ENCODE results near the gene RABEP2. TPM values are rescaled to one million over a fixed set of nuclear protein-coding genes. Genes with fewer than 3 reads are reported as not detected.
"Not testable (repeated sequence)": the region's sequence is repeated elsewhere in the genome, so short reads cannot be mapped to it uniquely, and the experiment has no call there.

Gene RABEP2
- total RNA-seq, 1 experiment from 2014 or later, result 13.3 TPM

DNA sequence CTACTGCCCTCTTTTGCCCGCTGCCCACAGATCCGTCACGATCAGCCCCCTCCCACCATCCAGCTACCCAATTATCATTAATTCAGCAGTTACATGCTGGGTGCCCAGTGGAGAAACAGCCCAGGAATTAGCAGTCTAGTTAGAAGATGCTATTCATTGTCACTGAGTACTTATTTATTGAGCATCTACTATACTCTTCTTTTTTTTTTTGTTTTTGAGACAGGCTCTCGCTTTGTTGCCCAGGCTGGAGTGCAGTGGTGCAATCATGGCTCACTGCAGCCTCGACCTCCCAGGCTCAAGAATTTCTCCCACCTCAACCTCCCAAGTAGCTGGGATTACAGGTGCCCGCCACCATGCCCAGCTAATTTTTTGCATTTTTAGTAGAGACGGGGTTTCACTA, 14.8 kb upstream of the RABEP2 start:
- not testable (repeated sequence) for DNase-seq; H3K4me3 ChIP-seq (ENCODE audit: insufficient read depth, low read depth, low read length); H3K27me3 ChIP-seq (ENCODE audit: control insufficient read depth, insufficient read depth, low read length); H3K36me3 ChIP-seq (replicated peaks; ENCODE audit: control insufficient read depth, insufficient read depth, low read length)

DNA sequence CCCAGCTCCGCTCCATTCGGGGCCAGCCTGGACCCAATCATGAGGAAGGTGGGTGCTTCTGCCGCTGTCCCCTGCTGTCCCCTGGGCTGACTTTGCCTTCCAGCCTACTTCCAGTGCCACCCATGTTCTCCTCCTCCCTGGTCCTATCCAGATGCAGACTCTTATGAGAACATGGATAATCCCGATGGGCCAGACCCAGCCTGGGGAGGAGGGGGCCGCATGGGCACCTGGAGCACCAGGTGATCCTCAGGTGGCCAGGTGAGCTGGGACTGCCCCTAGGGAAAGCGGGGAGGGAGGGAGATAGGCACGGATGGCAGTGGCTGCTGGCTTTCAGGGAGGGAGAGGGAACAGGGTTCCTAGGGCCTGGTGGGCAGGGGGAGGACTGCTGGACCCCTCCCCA, 13.7 kb upstream of the RABEP2 start:
- Histone ChIP-seq H3K36me3 (replicated peaks; ENCODE audit: control insufficient read depth, insufficient read depth, low read length) (no peaks in the 10 kb centered on the region), H3K27me3 (ENCODE audit: control insufficient read depth, insufficient read depth, low read length) (no peaks in the 10 kb centered on the region), H3K4me3 (ENCODE audit: insufficient read depth, low read depth, low read length) (no peak overlapping the region)
- no peak for DNase-seq

DNA sequence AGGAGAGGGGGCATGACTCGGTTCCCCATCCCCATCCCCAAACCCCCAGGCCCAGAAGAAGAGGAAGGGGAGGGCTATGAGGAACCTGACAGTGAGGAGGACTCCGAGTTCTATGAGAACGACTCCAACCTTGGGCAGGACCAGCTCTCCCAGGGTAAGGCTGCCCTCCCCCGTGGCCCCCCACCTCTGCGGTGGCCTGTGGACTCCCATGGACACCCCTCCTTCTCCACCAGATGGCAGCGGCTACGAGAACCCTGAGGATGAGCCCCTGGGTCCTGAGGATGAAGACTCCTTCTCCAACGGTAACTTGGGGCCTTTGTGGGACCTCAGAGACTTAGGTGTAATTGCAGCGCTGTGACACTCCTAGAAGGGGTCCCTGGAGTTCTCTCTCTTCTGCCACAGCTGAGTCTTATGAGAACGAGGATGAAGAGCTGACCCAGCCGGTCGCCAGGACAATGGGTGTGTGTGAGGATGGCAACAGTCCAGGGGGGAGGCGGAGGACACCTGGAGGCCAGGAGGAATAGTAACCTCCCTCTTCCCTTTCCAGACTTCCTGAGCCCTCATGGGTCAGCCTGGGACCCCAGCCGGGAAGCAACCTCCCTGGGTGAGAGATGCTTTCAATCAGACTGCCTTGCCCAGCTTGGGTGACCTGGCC, 12.3 kb upstream of the RABEP2 start:
- Histone ChIP-seq H3K4me3 (ENCODE audit: insufficient read depth, low read depth, low read length) (no peak overlapping the region), H3K36me3 (replicated peaks; ENCODE audit: control insufficient read depth, insufficient read depth, low read length) (no peaks in the 10 kb centered on the region), H3K27me3 (ENCODE audit: control insufficient read depth, insufficient read depth, low read length) (no peaks in the 10 kb centered on the region)
- DNase-seq, result peak; percentile 68

DNA sequence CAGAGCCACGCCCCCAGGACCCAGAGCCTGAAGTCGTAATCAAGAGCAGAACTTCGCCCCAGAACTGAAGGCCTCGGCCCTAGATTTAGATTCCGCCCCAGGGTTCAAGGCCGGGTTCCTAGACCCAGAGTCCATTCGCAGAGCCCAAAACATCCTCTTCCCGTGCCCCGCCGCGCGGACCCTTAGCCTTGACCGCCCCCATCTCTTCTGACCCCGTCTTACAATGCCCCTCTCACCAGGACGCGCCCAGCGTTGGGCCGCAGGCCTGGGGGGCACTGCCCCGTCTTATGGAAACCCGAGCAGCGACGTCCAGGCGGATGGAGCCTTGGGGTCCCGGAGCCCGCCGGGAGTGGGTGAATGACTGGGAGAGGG, 11.7 kb upstream of the RABEP2 start:
- Histone ChIP-seq H3K4me3 (ENCODE audit: insufficient read depth, low read depth, low read length) (no peak overlapping the region), H3K27me3 (ENCODE audit: control insufficient read depth, insufficient read depth, low read length) (no peaks in the 10 kb centered on the region)
- no peak for DNase-seq

DNA sequence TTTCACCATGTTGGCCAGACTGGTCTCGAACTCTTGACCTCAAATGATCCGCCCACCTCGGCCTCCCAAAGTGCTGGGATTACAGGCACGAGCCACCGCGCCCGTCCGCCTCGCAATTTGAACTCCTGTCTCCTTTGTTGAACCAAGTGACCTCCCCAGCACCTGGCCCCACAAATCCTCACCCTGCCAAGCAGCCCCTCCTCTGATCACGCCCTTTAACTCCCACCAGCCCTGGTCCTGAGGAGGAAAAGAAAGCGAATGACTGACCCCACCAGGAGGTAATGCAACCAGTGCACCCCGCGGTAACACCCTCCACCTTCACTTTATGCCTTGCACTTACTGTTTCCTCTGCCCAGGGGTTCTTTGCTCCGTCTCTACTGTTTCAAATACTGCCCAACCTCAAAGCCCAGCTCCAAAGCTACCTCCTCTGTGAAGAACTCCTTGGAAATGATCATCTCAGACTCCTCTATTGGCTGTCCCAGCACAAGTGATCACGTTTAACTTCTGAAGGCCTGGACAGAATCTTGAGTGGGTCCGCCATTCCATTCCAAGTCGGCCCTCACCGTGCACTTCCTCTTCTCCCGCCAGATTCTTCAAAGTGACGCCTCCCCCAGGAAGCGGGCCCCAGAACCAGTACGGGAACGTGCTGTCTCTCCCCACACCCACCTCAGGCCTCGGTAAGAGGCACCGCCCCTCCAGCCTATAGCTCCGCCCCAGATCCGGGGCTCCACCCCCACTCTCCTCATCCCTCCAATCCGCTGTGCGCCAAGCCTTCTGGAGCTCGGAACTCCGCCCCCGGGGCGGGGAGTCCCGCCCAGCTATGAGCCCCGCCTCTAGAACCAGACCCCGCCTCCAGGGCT, 11.1 kb upstream of the RABEP2 start:
- Histone ChIP-seq H3K36me3 (replicated peaks; ENCODE audit: control insufficient read depth, insufficient read depth, low read length) (no peaks in the 10 kb centered on the region), H3K4me3 (ENCODE audit: insufficient read depth, low read depth, low read length) (peak overlapping the region; percentile 34), H3K27me3 (ENCODE audit: control insufficient read depth, insufficient read depth, low read length) (no peaks in the 10 kb centered on the region)
- DNase-seq, result peak; percentile 99

More for the DNA sequence above, 11.7 kb upstream of the RABEP2 start:
- H3K36me3 ChIP-seq (replicated peaks; ENCODE audit: control insufficient read depth, insufficient read depth, low read length), result no peaks in the 10 kb centered on the region

DNA sequence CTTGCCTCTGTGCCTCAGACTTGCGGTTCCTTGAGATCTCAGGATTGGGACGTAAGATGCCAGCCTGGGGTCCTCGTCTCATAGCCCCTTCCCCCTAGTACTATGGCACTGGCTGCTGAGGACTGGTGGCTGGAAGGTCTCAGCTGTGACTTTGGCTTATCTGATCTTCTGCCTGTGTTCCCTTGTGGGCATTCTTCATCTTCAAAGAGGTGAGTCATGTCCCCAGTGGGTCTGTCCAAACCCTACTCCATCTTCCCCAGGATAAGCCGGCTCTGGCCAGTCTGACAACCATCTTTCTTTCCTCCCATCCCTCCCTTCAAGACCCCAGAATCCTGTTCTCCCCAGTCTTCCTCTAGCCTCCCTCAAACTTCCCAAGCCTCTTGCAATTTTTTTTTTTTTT, 10.3 kb upstream of the RABEP2 start:
- Histone ChIP-seq H3K27me3 (ENCODE audit: control insufficient read depth, insufficient read depth, low read length) (no peaks in the 10 kb centered on the region), H3K4me3 (ENCODE audit: insufficient read depth, low read depth, low read length) (no peak overlapping the region), H3K36me3 (replicated peaks; ENCODE audit: control insufficient read depth, insufficient read depth, low read length) (no peaks in the 10 kb centered on the region)
- no peak for DNase-seq

DNA sequence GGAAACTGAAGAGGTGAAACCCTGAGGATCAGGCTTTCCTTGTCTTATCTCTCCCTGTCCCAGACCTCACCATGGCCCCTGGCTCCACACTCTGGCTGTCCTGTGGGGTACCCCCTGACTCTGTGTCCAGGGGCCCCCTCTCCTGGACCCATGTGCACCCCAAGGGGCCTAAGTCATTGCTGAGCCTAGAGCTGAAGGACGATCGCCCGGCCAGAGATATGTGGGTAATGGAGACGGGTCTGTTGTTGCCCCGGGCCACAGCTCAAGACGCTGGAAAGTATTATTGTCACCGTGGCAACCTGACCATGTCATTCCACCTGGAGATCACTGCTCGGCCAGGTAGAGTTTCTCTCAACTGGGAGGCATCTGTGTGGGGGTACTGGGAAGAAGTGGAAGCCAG, 8.1 kb upstream of the RABEP2 start:
- Histone ChIP-seq H3K27me3 (ENCODE audit: control insufficient read depth, insufficient read depth, low read length) (no peaks in the 10 kb centered on the region), H3K4me3 (ENCODE audit: insufficient read depth, low read depth, low read length) (no peak overlapping the region), H3K36me3 (replicated peaks; ENCODE audit: control insufficient read depth, insufficient read depth, low read length) (no peaks in the 10 kb centered on the region)
- peak; percentile 37 for DNase-seq

DNA sequence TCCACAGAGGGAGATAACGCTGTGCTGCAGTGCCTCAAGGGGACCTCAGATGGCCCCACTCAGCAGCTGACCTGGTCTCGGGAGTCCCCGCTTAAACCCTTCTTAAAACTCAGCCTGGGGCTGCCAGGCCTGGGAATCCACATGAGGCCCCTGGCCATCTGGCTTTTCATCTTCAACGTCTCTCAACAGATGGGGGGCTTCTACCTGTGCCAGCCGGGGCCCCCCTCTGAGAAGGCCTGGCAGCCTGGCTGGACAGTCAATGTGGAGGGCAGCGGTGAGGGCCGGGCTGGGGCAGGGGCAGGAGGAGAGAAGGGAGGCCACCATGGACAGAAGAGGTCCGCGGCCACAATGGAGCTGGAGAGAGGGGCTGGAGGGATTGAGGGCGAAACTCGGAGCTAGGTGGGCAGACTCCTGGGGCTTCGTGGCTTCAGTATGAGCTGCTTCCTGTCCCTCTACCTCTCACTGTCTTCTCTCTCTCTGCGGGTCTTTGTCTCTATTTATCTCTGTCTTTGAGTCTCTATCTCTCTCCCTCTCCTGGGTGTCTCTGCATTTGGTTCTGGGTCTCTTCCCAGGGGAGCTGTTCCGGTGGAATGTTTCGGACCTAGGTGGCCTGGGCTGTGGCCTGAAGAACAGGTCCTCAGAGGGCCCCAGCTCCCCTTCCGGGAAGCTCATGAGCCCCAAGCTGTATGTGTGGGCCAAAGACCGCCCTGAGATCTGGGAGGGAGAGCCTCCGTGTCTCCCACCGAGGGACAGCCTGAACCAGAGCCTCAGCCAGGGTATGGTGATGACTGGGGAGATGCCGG, 7.5 kb upstream of the RABEP2 start:
- H3K4me3 ChIP-seq (ENCODE audit: insufficient read depth, low read depth, low read length), result no peak overlapping the region
- no peaks in the 10 kb centered on the region for H3K36me3 ChIP-seq (replicated peaks; ENCODE audit: control insufficient read depth, insufficient read depth, low read length)
- no peaks in the 10 kb centered on the region for H3K27me3 ChIP-seq (ENCODE audit: control insufficient read depth, insufficient read depth, low read length)
- peak; percentile 39 for DNase-seq

DNA sequence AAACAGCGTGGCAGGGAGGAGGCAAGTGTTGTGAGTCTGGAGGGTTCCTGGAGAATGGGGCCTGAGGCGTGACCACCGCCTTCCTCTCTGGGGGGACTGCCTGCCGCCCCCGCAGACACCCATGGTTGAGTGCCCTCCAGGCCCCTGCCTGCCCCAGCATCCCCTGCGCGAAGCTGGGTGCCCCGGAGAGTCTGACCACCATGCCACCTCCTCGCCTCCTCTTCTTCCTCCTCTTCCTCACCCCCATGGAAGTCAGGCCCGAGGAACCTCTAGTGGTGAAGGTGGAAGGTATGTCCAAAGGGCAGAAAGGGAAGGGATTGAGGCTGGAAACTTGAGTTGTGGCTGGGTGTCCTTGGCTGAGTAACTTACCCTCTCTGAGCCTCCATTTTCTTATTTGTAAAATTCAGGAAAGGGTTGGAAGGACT, 6.8 kb upstream of the RABEP2 start, which contains the start of gene CD19:
CD19 (plus strand) TSS at position 171 of the 425 bp plus-strand sequence; CDS start at position 201, 30 bp downstream.
- no peaks in the 10 kb centered on the region for H3K27me3 ChIP-seq (ENCODE audit: control insufficient read depth, insufficient read depth, low read length)
- DNase-seq, result peak; percentile 28
- no peaks in the 10 kb centered on the region for H3K36me3 ChIP-seq (replicated peaks; ENCODE audit: control insufficient read depth, insufficient read depth, low read length)
- H3K4me3 ChIP-seq (ENCODE audit: insufficient read depth, low read depth, low read length), result no peak within 1 kb of the TSS

DNA sequence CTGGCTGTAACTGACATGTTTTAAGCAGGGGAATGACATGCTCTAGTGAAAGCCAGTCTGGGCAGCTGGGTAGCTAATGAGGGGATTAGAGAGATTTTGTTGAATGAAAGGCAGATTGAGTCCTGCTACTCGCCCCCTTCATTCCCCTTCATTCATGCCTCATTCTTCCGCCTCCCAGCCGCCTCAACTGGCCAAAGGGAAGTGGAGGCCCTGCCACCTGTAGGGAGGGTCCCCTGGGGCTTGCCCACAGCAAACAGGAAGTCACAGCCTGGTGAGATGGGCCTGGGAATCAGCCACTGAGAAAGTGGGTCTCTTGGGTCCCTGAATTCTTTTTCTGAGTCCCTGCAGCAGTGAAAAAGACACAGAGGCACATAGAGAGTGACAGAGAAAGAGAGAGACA, 5.6 kb upstream of the RABEP2 start:
- Histone ChIP-seq H3K27me3 (ENCODE audit: control insufficient read depth, insufficient read depth, low read length) (no peaks in the 10 kb centered on the region), H3K4me3 (ENCODE audit: insufficient read depth, low read depth, low read length) (no peak overlapping the region), H3K36me3 (replicated peaks; ENCODE audit: control insufficient read depth, insufficient read depth, low read length) (no peaks in the 10 kb centered on the region)
- DNase-seq, result peak; percentile 26

DNA sequence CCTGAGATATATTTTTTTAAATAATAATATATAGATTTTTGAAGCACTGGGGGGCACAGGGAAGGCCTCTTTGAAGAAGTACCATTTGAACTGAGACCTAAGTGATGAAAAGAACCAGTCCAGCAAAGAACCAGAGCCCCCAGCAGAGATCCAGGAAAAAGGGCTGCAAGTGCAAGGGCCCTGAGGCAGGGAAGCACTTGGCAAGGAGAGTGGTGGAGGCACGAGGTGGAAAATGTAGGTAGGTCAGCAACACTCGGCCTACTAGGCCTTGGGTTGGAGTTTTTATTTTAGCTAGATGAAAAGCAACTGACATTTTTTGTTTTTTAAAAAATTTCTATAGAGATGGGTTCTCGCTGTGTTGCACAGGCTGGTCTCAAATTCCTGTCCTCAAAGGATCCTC, 5.2 kb upstream of the RABEP2 start:
- Histone ChIP-seq H3K27me3 (ENCODE audit: control insufficient read depth, insufficient read depth, low read length) (no peaks in the 10 kb centered on the region), H3K36me3 (replicated peaks; ENCODE audit: control insufficient read depth, insufficient read depth, low read length) (no peaks in the 10 kb centered on the region), H3K4me3 (ENCODE audit: insufficient read depth, low read depth, low read length) (no peak overlapping the region)
- no peak for DNase-seq

DNA sequence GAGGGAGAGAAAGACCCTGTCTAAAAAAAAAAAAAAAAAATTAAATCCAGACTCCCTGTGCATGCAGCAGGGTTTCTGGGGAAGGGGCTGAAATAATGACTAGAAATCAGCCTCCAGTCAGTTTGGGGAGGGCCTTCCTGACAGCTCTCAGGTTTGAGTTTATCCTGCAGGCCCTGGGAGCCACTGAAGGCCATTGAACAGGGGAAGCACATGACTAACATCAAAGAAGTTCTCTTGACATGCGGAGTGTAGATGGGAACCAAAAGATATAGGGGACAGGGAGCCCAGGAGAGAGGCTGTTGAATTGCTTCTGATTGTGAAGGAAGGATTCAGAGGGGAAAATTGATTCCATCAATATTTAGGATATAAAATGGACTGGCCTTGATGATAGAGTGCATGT, 2.8 kb upstream of the RABEP2 start:
- Histone ChIP-seq H3K4me3 (ENCODE audit: insufficient read depth, low read depth, low read length) (no peak overlapping the region), H3K27me3 (ENCODE audit: control insufficient read depth, insufficient read depth, low read length) (no peaks in the 10 kb centered on the region), H3K36me3 (replicated peaks; ENCODE audit: control insufficient read depth, insufficient read depth, low read length) (no peaks in the 10 kb centered on the region)
- no peak for DNase-seq

DNA sequence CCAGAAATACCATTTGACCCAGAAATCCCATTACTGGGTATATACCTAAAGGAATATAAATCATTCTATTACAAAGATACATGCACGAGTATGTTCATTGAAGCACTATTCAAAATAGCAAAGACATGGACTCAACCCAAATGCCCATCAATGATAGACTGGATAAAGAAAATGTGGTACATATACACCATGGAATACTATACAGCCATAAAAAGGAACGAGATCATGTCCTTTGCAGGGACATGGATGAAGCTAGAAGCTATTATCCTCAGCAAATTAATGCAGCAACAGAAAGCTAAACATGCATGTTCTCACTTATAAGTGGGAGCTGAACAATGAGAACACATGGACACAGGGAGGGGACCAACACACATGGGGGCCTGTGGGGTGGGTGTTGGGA, 1.2 kb upstream of the RABEP2 start:
- peak overlapping the region; percentile 76; the same call in 1 of the 2 replicates for H3K4me3 ChIP-seq (ENCODE audit: insufficient read depth, low read depth, low read length)
- not testable (repeated sequence) for DNase-seq

DNA sequence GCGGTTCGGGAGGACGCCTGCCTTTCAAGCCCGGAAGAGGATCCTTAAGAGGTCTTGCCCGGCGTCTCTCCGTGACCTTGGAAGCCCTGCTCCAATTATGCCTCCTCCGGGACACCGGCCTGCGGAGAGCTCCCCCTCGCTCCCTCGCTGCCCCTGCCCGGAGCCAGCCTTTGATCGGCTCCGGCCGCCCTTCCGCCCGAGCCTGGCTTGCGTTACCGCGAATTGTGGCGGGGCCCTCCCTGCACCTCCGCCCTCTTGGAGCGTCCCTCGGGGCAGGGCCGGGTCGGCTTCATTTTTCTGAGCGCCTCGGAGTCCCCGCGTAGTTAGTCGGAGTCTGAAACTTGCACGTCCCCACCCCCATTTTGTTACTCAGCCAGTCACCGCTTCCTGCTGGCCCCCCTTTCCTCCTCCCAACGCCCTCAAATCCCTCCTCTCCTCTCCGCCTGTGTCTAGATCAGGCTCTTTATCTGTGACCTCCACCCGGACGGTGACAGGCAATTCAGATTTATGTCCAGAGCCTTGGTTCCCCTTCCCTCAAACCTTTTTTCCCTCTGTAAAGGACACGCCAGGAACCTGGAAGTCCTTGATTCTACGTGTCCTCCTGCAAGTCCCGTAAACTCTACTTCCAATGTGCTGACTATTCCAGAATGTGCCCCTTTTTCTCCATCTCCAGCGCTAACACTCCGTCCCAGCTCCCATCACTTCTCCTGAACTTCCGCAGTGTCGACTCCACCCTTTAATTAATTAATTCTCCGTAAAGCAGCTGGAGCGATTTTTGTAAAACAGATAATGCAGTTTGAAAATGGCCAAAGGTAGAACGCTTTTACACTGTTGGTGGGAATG, 569 bp upstream of the RABEP2 start:
- Histone ChIP-seq H3K36me3 (replicated peaks; ENCODE audit: control insufficient read depth, insufficient read depth, low read length) (peaks cover 2% of the 10 kb centered on the region; the same call in 1 of the 2 replicates), H3K27me3 (ENCODE audit: control insufficient read depth, insufficient read depth, low read length) (no peaks in the 10 kb centered on the region), H3K4me3 (ENCODE audit: insufficient read depth, low read depth, low read length) (peak overlapping the region; percentile 76)
- no peak for DNase-seq

More for the DNA sequence above, 1.2 kb upstream of the RABEP2 start:
- not testable (repeated sequence) for H3K27me3 ChIP-seq (ENCODE audit: control insufficient read depth, insufficient read depth, low read length); H3K36me3 ChIP-seq (replicated peaks; ENCODE audit: control insufficient read depth, insufficient read depth, low read length)
